Smooth muscle cell (in vitro differentiated cells): ENCODE data around the gene MTHFSD. TPM values are rescaled to one million over a fixed set of nuclear protein-coding genes. Genes with fewer than 3 reads are reported as not detected.

Source experiments
- DNase-seq: peaks from one replicate; lab custom pipeline; 2025; ENCODE audit not compliant: unreplicated experiment; lab: John Stamatoyannopoulos, UW
- H2AFZ ChIP-seq: fragments of 200-600 bp; sonication (generic); 2 replicates; pipeline ENCODE4 v1.6.0; 2016; ENCODE audit warnings: antibody characterized with exemption, low read depth, mild to moderate bottlenecking
- H3F3A ChIP-seq: fragments of 200-600 bp; sonication (generic); 2 replicates; pipeline ENCODE4 v1.6.0; 2017; ENCODE audit warnings: antibody characterized with exemption, low read depth
- H3K27ac ChIP-seq: fragments of 200-600 bp; sonication (generic); 2 replicates; pipeline ENCODE4 v1.5.1; 2016; ENCODE audit warnings: low read depth, mild to moderate bottlenecking
- H3K27me3 ChIP-seq: fragments of 200-600 bp; sonication (generic); 2 replicates; pipeline ENCODE4 v1.6.1; 2016; ENCODE audit warnings: low read depth, mild to moderate bottlenecking
- H3K36me3 ChIP-seq: fragments of 200-600 bp; sonication (generic); 2 replicates; pipeline ENCODE4 v1.5.1; 2016; ENCODE audit warnings: low read depth
- H3K4me1 ChIP-seq: fragments of 200-600 bp; sonication (generic); 2 replicates; pipeline ENCODE4 v1.5.1; 2016; ENCODE audit warnings: low read depth
- H3K4me2 ChIP-seq: fragments of 200-600 bp; sonication (generic); 2 replicates; pipeline ENCODE4 v1.6.0; 2016; ENCODE audit warnings: mild to moderate bottlenecking
- H3K4me3 ChIP-seq: fragments of 200-600 bp; sonication (generic); 2 replicates; pipeline ENCODE4 v1.5.1; 2016; ENCODE audit warnings: mild to moderate bottlenecking
- H3K79me2 ChIP-seq: fragments of 200-600 bp; sonication (generic); 2 replicates; pipeline ENCODE4 v1.6.0; 2016; ENCODE audit warnings: low read depth, mild to moderate bottlenecking
- H3K9ac ChIP-seq: fragments of 200-600 bp; sonication (generic); 2 replicates; pipeline ENCODE4 v1.6.0; 2016; ENCODE audit warnings: low read depth
- H3K9me3 ChIP-seq: fragments of 200-600 bp; sonication (generic); replicated peaks from 2 replicates; pipeline ENCODE4 v1.5.1; 2016; ENCODE audit warnings: low read depth
- H4K20me1 ChIP-seq: fragments of 200-600 bp; sonication (generic); 2 replicates; pipeline ENCODE4 v1.6.0; 2016; ENCODE audit warnings: low read depth
- WGBS: methylation state at CpG from one replicate; pipeline ENCODE4 v1.1.7; 2016; ENCODE audit warnings: low lambda C conversion rate; 5-methylcytosine and 5-hydroxymethylcytosine counted together
- polyA plus RNA-seq: library from polyadenylated mRNA; unstranded; fragments of >200 nt; fragmentation: Nextera tagmentation; extraction: Ambion mirVana; gene quantifications from 2 replicates; pipeline ENCODE4 v1.2.1, GENCODE V29; 2016
- total RNA-seq: library from RNA; depleted of rRNA; stranded (reverse); fragments of >200 nt; gene quantifications from 2 replicates; pipeline ENCODE4 v1.2.3, GENCODE V29; 2014
- TF ChIP-seq, protein P1 (sequence below): fragments of 200-600 bp; sonication (generic); IDR thresholded peaks from 2 replicates; pipeline ENCODE4 v1.5.1; 2017; ENCODE audit warnings: borderline replicate concordance, mild to moderate bottlenecking, antibody characterized with exemption; ENCODE audit not compliant: insufficient read depth, poor library complexity, severe bottlenecking

MTHFSD gene
- total and polyA plus RNA-seq, 2 experiments from 2014 or later: 13.3 to 23.0 TPM

DNA sequence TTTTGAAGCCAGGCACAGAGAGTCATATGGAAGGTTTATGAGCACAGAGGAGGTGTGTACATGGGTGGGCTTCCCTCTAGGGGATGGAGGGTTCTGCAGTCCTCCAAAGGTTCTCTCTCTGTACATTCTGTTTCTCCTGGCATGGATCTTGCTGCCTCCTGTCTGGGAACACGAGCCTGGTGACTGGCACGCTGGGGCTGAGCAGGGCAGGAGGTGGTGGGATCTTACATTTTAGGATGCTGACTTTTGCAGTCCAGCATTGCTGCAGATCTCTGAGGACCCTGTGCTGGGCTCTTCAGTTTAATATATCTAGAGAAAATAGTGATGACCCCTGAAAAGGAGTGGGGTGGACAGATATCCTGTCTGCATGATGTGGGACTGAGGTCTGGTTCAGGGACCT, 46.3 kb upstream of the MTHFSD start:
- Histone ChIP-seq H3K9me3 (no peaks in the 10 kb centered on the region), H3K79me2 (no peaks in the 10 kb centered on the region), H3K4me1 (no peaks in the 10 kb centered on the region), H3K27me3 (no peaks in the 10 kb centered on the region), H3K36me3 (no peaks in the 10 kb centered on the region), H2AFZ (no peak overlapping the region), H3K27ac (no peak overlapping the region), H4K20me1 (no peaks in the 10 kb centered on the region), H3K4me3 (no peak overlapping the region), H3K4me2 (no peak overlapping the region), H3K9ac (no peak overlapping the region), H3F3A (no peaks in the 10 kb centered on the region)
- TF ChIP-seq, protein P1, sequence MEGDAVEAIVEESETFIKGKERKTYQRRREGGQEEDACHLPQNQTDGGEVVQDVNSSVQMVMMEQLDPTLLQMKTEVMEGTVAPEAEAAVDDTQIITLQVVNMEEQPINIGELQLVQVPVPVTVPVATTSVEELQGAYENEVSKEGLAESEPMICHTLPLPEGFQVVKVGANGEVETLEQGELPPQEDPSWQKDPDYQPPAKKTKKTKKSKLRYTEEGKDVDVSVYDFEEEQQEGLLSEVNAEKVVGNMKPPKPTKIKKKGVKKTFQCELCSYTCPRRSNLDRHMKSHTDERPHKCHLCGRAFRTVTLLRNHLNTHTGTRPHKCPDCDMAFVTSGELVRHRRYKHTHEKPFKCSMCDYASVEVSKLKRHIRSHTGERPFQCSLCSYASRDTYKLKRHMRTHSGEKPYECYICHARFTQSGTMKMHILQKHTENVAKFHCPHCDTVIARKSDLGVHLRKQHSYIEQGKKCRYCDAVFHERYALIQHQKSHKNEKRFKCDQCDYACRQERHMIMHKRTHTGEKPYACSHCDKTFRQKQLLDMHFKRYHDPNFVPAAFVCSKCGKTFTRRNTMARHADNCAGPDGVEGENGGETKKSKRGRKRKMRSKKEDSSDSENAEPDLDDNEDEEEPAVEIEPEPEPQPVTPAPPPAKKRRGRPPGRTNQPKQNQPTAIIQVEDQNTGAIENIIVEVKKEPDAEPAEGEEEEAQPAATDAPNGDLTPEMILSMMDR: no peak
- 94% methylated on average over 2 of the region's 2 CpGs for WGBS
- DNase-seq: no peak

GRCh38 chr16:86598607-86599565, 43.9 kb upstream of the MTHFSD start:
- peaks cover 6% of the 10 kb centered on the region for H3K27me3 ChIP-seq
- no peak overlapping the region for H3K4me2 ChIP-seq
- H3K4me1 ChIP-seq: no peaks in the 10 kb centered on the region
- H3K36me3 ChIP-seq: no peaks in the 10 kb centered on the region
- no peak overlapping the region for H3K27ac ChIP-seq
- 83% methylated on average over 22 of the region's 22 CpGs for WGBS
- H3F3A ChIP-seq: no peaks in the 10 kb centered on the region
- no peaks in the 10 kb centered on the region for H3K79me2 ChIP-seq
- H3K4me3 ChIP-seq: no peak overlapping the region
- H3K9me3 ChIP-seq: no peaks in the 10 kb centered on the region
- H2AFZ ChIP-seq: no peak overlapping the region
- TF ChIP-seq, protein P1: no peak
- no peaks in the 10 kb centered on the region for H4K20me1 ChIP-seq
- no peak for DNase-seq
- no peak overlapping the region for H3K9ac ChIP-seq

DNA sequence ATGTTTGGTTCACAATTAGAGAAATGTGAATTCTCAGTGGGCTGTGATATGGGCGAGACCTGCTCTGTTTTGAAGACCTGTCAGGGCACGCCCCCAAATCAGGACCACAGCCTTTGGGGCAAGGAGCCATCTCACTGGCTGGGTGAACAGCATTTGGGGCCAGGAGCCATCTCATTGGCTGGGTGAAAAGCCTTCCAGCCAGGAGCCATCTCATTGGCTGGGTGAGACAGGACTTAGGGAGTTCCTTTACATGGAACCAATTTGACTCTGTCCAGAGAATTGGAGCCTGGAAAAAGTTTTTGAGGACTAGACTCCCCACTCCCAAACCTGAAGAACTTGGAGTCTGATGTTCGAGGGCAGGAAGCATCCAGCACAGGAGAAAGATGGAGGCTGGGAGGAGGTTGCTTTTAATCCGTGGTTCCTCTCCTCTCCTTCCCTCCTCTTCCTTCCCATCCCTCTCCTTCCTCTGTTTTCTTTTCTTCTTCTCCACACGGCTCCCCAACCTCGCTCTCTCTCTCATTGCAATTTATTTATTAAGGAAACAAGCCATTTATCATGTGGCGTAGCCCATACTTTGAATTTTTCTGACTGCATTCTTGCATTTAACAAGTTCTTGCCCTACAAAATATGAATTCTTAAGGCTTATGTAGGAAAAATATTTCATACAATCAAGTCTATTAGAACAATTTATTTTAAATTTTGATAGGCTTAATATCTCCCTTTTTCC, 43.0 kb upstream of the MTHFSD start:
- no peak overlapping the region for H3K4me2 ChIP-seq
- H2AFZ ChIP-seq: no peak overlapping the region
- H3K27me3 ChIP-seq: peaks cover 6% of the 10 kb centered on the region
- no peaks in the 10 kb centered on the region for H3K79me2 ChIP-seq
- 89% methylated on average over 7 of the region's 7 CpGs for WGBS
- H3K9ac ChIP-seq: no peak overlapping the region
- H3K27ac ChIP-seq: no peak overlapping the region
- H3K36me3 ChIP-seq: no peaks in the 10 kb centered on the region
- H3F3A ChIP-seq: no peaks in the 10 kb centered on the region
- TF ChIP-seq, protein P1: no peak
- no peak overlapping the region for H3K4me3 ChIP-seq
- H3K9me3 ChIP-seq: no peaks in the 10 kb centered on the region
- H4K20me1 ChIP-seq: no peaks in the 10 kb centered on the region
- H3K4me1 ChIP-seq: no peaks in the 10 kb centered on the region
- DNase-seq: no peak
